Osteoblast (primary cell): ENCODE measurements around the gene MEGF11. TPM values are rescaled to one million over a fixed set of nuclear protein-coding genes. Genes with fewer than 3 reads are reported as not detected.

Experiments
- DNase-seq: peaks from one replicate; pipeline ENCODE4 v3.0.0; 2011; ENCODE audit warnings: low spot score, mixed read lengths; ENCODE audit not compliant: insufficient read length; ENCODE audit errors: missing footprints
- H2AFZ ChIP-seq: 2 replicates; pipeline ENCODE4 v1.6.0; 2011; ENCODE audit warnings: mild to moderate bottlenecking, low read length
- H3K27ac ChIP-seq: 2 replicates; pipeline ENCODE4 v1.5.1; 2011; ENCODE audit warnings: mild to moderate bottlenecking, low read depth, low read length, moderate library complexity
- H3K27me3 ChIP-seq: 2 replicates; pipeline ENCODE4 v1.6.0; 2012; ENCODE audit warnings: mild to moderate bottlenecking, control low read depth, inconsistent platforms, low read length, moderate library complexity; ENCODE audit not compliant: insufficient read depth
- H3K36me3 ChIP-seq: 2 replicates; pipeline ENCODE4 v1.5.1; 2011; ENCODE audit warnings: mild to moderate bottlenecking, low read length, control low read depth, moderate library complexity; ENCODE audit not compliant: insufficient read depth
- H3K4me1 ChIP-seq: 2 replicates; pipeline ENCODE4 v1.5.1; 2011; ENCODE audit warnings: mild to moderate bottlenecking, low read length, control low read depth, moderate library complexity; ENCODE audit not compliant: insufficient read depth
- H3K4me2 ChIP-seq: 2 replicates; pipeline ENCODE4 v1.6.0; 2011; ENCODE audit warnings: mild to moderate bottlenecking, low read length; ENCODE audit not compliant: insufficient read depth
- H3K4me3 ChIP-seq: fragments of 200-600 bp; sonication (generic); 3 replicates; pipeline ENCODE4 v1.5.1; 2012; ENCODE audit warnings: mild to moderate bottlenecking, low read length, inconsistent platforms; ENCODE audit not compliant: insufficient read depth
- H3K79me2 ChIP-seq: 2 replicates; pipeline ENCODE4 v1.6.0; 2012; ENCODE audit warnings: mild to moderate bottlenecking, low read length, control low read depth, inconsistent platforms; ENCODE audit not compliant: insufficient read depth
- H3K9me3 ChIP-seq: 2 replicates; pipeline ENCODE4 v1.5.1; 2011; ENCODE audit warnings: low read depth, low read length, control low read depth
- H4K20me1 ChIP-seq: 2 replicates; pipeline ENCODE4 v1.6.0; 2012; ENCODE audit warnings: mild to moderate bottlenecking, low read length, control low read depth; ENCODE audit not compliant: insufficient read depth
- CTCF ChIP-seq: IDR thresholded peaks from 2 replicates; pipeline ENCODE4 v1.5.1; 2011; ENCODE audit warnings: mild to moderate bottlenecking, low read depth, low read length, moderate library complexity; ENCODE audit errors: extremely low read depth
- total RNA-seq: library from RNA; depleted of rRNA; stranded (reverse); fragments of >200 nt; gene quantifications from 2 replicates; pipeline ENCODE4 v1.2.3, GENCODE V29; 2012

Gene MEGF11
- total RNA-seq, 1 donor, result not detected

GRCh38 chr15:65910341-65910740 lies 343.2 kb downstream of the MEGF11 start:
- peaks cover 17% of the 10 kb centered on the region for H4K20me1 ChIP-seq
- no peak overlapping the region for H3K4me2 ChIP-seq
- H2AFZ ChIP-seq, result no peak overlapping the region
- H3K4me3 ChIP-seq, result no peak overlapping the region
- no peaks in the 10 kb centered on the region for H3K9me3 ChIP-seq
- TF ChIP-seq CTCF, result no peak
- H3K4me1 ChIP-seq, result no peaks in the 10 kb centered on the region
- no peaks in the 10 kb centered on the region for H3K79me2 ChIP-seq
- no peak for DNase-seq
- H3K27me3 ChIP-seq, result no peaks in the 10 kb centered on the region
- peaks cover 8% of the 10 kb centered on the region for H3K36me3 ChIP-seq
- H3K27ac ChIP-seq, result no peak overlapping the region

DNA sequence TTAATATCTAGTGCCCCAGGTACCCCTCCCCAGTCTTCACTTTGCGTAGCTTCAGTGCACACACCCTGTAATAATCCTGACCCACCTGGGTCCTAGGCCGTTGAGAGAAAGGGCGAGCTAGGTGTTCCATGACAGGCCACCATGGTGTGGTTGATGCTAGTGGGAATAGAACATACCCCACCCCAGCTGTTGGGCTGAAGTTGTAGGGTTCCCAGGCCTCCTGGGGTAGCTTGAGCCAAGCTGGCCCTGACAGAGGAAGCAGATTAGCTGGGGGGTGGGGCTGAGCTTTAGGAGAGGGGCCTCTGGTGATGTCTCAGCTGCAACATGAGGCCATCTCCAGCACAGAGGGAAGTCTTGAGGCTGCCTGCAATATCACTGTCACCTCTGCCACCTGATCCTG lies 343.7 kb downstream of the MEGF11 start:
- no peak overlapping the region for H2AFZ ChIP-seq
- no peak for TF ChIP-seq CTCF
- H3K4me3 ChIP-seq, result no peak overlapping the region
- H4K20me1 ChIP-seq, result peaks cover 15% of the 10 kb centered on the region
- no peak for DNase-seq
- peaks cover 10% of the 10 kb centered on the region for H3K36me3 ChIP-seq
- H3K27ac ChIP-seq, result no peak overlapping the region
- H3K9me3 ChIP-seq, result no peaks in the 10 kb centered on the region
- no peaks in the 10 kb centered on the region for H3K79me2 ChIP-seq
- no peaks in the 10 kb centered on the region for H3K4me1 ChIP-seq
- H3K27me3 ChIP-seq, result no peaks in the 10 kb centered on the region
- no peak overlapping the region for H3K4me2 ChIP-seq

- Histone ChIP-seq H3K79me2 (no peaks in the 10 kb centered on the region), H4K20me1 (peaks cover 15% of the 10 kb centered on the region), H2AFZ (no peak overlapping the region), H3K27me3 (no peaks in the 10 kb centered on the region), H3K9me3 (no peaks in the 10 kb centered on the region), H3K27ac (no peak overlapping the region), H3K36me3 (peaks cover 18% of the 10 kb centered on the region), H3K4me1 (no peaks in the 10 kb centered on the region), H3K4me2 (no peak overlapping the region), H3K4me3 (no peak overlapping the region)
- no peak for DNase-seq
- no peak for TF ChIP-seq CTCF
Observed at GRCh38 chr15:65908876-65909275, 344.7 kb downstream of the MEGF11 start.

- Histone ChIP-seq H3K4me3 (no peak overlapping the region), H3K36me3 (peaks cover 18% of the 10 kb centered on the region), H3K4me1 (no peaks in the 10 kb centered on the region), H3K9me3 (no peaks in the 10 kb centered on the region), H3K27me3 (no peaks in the 10 kb centered on the region), H3K27ac (no peak overlapping the region), H3K4me2 (no peak overlapping the region), H4K20me1 (peaks cover 12% of the 10 kb centered on the region), H2AFZ (no peak overlapping the region), H3K79me2 (no peaks in the 10 kb centered on the region)
- TF ChIP-seq CTCF, result no peak
- no peak for DNase-seq
Observed at GRCh38 chr15:65907661-65908060, 345.9 kb downstream of the MEGF11 start.
